SK-N-SH (cell line): ENCODE measurements around the gene FANCL.
"Not testable (repeated sequence)": the region's sequence is repeated elsewhere in the genome, so short reads cannot be mapped to it uniquely, and the experiment has no call there.

ENCODE experiments used
- FOXM1 ChIP-seq: IDR thresholded peaks from 2 replicates; pipeline ENCODE4 v1.4.0; 2012; ENCODE audit warnings: low read depth, mild to moderate bottlenecking
- JUND ChIP-seq: IDR thresholded peaks from 2 replicates; pipeline ENCODE4 v1.4.0; 2012
- MXI1 ChIP-seq: IDR thresholded peaks from 2 replicates; pipeline ENCODE4 v1.6.1; 2012; ENCODE audit warnings: mild to moderate bottlenecking, low read depth, low read length, improper control_type of control experiment
- RAD21 ChIP-seq: IDR thresholded peaks from 2 replicates; pipeline ENCODE4 v1.6.1; 2012; ENCODE audit warnings: mild to moderate bottlenecking, low read length
- SMC3 ChIP-seq: IDR thresholded peaks from 2 replicates; pipeline ENCODE4 v1.6.1; 2012; ENCODE audit warnings: low read depth, low read length, improper control_type of control experiment
- TAF1 ChIP-seq: IDR thresholded peaks from 2 replicates; pipeline ENCODE4 v1.6.1; 2012; ENCODE audit warnings: low read depth, mild to moderate bottlenecking, low read length, moderate library complexity, borderline replicate concordance
- ZBTB33 ChIP-seq: IDR thresholded peaks from 2 replicates; pipeline ENCODE4 v1.4.0; 2012; ENCODE audit warnings: low read depth, borderline replicate concordance
- TF ChIP-seq, protein P1 (sequence below): fragments of 200-600 bp; sonication (generic); IDR thresholded peaks from 2 replicates; pipeline ENCODE4 v1.6.1; 2017; ENCODE audit warnings: antibody characterized with exemption, mild to moderate bottlenecking, moderate library complexity
- TF ChIP-seq, protein P2 (sequence below): IDR thresholded peaks from 2 replicates; pipeline ENCODE4 v1.6.1; 2012; ENCODE audit warnings: mild to moderate bottlenecking, low read depth, low read length, moderate library complexity

DNA sequence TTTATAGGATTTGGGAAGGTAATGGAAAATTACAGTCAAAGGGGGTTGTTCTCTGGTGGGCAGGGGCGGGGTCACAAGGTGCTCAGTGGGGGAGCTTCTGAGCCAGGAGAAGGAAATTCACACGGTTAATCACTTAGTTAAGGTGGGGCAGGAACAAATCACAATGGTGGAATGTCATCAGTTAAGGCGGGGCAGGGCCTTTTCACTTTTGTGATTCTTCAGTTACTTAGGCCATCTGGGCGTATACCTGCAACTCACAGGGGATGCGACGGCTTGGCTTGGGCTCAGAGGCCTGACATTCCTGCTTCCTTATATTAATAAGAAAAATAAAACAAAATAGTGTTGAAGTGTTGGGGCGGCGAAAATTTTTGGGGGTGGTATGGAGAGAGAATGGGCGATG is 127.6 kb downstream of the FANCL start:
- TF ChIP-seq, protein P1, sequence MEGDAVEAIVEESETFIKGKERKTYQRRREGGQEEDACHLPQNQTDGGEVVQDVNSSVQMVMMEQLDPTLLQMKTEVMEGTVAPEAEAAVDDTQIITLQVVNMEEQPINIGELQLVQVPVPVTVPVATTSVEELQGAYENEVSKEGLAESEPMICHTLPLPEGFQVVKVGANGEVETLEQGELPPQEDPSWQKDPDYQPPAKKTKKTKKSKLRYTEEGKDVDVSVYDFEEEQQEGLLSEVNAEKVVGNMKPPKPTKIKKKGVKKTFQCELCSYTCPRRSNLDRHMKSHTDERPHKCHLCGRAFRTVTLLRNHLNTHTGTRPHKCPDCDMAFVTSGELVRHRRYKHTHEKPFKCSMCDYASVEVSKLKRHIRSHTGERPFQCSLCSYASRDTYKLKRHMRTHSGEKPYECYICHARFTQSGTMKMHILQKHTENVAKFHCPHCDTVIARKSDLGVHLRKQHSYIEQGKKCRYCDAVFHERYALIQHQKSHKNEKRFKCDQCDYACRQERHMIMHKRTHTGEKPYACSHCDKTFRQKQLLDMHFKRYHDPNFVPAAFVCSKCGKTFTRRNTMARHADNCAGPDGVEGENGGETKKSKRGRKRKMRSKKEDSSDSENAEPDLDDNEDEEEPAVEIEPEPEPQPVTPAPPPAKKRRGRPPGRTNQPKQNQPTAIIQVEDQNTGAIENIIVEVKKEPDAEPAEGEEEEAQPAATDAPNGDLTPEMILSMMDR = not testable (repeated sequence)
- TF ChIP-seq FOXM1, TAF1, MXI1, ZBTB33, SMC3, RAD21, JUND: not testable (repeated sequence)
- TF ChIP-seq, protein P2, sequence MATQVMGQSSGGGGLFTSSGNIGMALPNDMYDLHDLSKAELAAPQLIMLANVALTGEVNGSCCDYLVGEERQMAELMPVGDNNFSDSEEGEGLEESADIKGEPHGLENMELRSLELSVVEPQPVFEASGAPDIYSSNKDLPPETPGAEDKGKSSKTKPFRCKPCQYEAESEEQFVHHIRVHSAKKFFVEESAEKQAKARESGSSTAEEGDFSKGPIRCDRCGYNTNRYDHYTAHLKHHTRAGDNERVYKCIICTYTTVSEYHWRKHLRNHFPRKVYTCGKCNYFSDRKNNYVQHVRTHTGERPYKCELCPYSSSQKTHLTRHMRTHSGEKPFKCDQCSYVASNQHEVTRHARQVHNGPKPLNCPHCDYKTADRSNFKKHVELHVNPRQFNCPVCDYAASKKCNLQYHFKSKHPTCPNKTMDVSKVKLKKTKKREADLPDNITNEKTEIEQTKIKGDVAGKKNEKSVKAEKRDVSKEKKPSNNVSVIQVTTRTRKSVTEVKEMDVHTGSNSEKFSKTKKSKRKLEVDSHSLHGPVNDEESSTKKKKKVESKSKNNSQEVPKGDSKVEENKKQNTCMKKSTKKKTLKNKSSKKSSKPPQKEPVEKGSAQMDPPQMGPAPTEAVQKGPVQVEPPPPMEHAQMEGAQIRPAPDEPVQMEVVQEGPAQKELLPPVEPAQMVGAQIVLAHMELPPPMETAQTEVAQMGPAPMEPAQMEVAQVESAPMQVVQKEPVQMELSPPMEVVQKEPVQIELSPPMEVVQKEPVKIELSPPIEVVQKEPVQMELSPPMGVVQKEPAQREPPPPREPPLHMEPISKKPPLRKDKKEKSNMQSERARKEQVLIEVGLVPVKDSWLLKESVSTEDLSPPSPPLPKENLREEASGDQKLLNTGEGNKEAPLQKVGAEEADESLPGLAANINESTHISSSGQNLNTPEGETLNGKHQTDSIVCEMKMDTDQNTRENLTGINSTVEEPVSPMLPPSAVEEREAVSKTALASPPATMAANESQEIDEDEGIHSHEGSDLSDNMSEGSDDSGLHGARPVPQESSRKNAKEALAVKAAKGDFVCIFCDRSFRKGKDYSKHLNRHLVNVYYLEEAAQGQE = not testable (repeated sequence)
